ENCODE data around the gene CHST15.
"Not testable (repeated sequence)": the region's sequence is repeated elsewhere in the genome, so short reads cannot be mapped to it uniquely, and the experiment has no call there.

The CHST15 gene

DNA sequence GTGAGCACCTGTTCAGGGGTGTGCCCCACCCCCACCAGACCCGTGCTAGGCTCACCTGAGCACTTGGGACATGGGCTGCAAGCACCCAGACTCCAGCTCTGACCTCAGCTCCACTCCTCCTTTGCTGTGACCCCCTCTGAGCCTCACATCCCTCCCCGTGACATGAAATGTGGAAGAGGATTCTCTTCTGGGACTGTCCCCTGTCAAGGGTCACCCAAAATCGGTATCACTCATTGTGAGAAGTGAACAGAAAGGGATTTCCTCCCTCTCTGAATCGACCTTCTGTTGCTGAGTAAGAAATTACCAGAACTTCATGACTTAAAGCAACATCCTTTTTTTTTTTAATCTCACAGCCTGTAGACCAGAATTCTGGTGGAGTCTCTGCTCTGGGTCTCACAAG, 6.2 kb upstream of the CHST15 start:
- in situ Hi-C loops (cut with MboI; ENCODE audit: low sequenced_read_pairs): no loop called here

DNA sequence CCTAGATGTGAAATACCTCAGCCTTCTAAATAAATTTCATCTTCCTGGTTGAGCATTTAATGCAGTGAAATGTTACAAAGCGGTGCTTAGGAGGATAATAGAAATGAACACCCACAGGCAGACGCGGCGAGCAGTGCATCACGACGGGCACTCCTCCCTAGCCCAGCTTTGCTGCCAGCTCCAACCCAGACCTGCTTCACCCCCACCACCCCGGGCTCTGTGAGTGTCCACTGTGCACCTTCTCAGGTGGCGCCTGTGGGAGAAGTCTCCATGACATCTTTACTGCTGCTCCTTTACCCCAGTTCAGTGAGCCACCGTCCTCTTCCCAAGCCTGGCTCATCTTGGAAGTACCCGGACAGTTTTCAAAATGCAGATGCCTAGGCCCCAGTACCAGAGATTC, 5.2 kb upstream of the CHST15 start:
- in situ Hi-C loops (cut with MboI; ENCODE audit: low sequenced_read_pairs): no loop called here

DNA sequence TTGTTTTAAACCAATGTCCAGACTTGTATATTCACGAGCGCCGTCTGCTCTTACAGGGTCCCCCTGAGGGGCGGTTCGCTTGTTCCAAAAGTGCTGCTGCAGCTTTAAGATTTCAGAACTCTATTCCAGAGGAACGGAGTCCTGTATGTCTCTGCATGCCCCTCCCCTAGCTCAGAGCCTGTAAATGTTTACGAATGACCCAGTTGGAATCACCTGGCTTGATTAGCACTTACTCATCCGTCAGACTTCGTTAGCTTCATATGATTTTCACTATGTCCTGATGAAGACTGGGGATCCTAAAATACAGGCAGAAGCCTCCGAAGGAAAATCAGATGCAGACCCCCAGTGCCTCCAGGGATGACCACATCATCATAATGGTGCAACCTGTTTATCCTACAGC, 4.5 kb upstream of the CHST15 start:
- in situ Hi-C loops (cut with MboI; ENCODE audit: low sequenced_read_pairs): no loop called here

DNA sequence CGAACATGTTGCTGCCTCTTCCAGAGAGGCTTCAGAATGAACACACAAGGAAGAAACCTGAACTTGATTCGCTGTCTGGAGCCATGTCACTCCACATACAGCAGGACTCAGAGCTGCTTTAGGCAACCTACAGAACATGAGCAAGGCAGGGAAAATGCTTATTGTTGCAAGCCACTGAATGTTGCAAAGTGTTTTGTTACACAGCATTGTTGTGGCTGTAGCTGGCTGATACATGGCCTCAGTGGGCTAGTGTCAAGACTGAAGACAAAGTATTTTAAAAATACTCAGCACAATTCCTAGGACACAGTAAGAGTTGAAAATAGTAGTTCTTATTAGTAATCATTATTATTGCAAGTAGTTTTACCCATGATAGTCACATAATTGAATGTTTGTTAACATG, 3.1 kb upstream of the CHST15 start:
- in situ Hi-C loops (cut with MboI; ENCODE audit: low sequenced_read_pairs): no loop called here

- in situ Hi-C loops (cut with MboI; ENCODE audit: low sequenced_read_pairs): not testable (repeated sequence)
Observed at GRCh38 chr10:124095801-124096200, 2.4 kb upstream of the CHST15 start.

- in situ Hi-C loops (cut with MboI; ENCODE audit: low sequenced_read_pairs): no loop called here
Observed at GRCh38 chr10:124095096-124095495, 1.7 kb upstream of the CHST15 start.

DNA sequence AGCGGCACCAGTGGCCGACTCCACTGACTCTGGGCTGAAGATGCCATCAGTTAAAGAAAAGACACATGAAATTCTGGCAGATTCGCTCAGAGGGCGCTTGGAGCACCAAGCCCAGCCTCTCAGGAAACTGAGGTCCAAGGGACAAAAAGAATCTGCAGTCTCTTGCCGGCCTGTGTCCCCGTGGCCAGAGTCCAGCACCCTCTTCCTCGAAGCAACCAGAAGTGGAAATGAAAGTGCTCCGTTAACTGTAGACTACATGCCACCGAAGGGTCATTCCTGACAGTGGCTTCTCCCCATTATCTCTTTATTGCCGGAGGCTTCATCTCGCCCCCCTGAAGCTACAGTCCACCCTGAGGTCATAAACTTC, 1.0 kb upstream of the CHST15 start:
- in situ Hi-C loops (cut with MboI; ENCODE audit: low sequenced_read_pairs): no loop called here

DNA sequence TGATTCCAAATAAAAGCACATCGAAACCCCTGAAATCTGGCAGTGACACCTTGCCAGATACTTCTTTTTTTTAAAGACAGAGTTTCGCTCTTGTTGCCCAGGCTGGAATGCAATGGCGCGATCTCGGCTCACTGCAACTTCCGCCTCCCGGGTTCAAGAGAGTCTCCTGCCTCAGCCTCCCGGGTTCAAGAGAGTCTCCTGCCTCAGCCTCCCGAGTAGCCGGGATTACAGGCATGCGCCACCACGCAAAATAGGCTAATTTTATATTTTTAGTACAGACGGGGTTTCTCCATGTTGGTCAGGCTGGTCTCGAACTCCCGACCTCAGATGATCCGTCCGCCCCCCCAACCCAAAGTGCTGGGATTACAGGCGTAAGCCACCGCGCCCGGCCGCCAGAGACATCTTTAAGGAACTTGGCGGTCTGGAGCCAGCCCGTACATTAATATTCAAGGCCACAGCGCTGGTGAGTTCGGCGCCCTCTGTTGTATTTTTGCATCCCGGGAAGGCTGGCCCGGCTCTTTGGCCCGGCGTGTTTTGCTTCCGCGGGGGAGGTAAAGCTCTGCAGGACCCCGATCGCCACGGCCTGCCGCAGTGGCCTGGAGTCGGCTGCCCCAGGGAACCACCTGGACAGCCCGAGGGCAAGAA, 498 bp upstream of the CHST15 start:
- in situ Hi-C loops (cut with MboI; ENCODE audit: low sequenced_read_pairs): not testable (repeated sequence)

GRCh38 chr10:124092250-124092859, 1.0 kb downstream of the CHST15 start:
- in situ Hi-C loops (cut with MboI; ENCODE audit: low sequenced_read_pairs): no loop called here

GRCh38 chr10:124091646-124092249, 1.6 kb downstream of the CHST15 start:
- in situ Hi-C loops (cut with MboI; ENCODE audit: low sequenced_read_pairs): no loop called here

GRCh38 chr10:124090601-124091209, 2.7 kb downstream of the CHST15 start:
- in situ Hi-C loops (cut with MboI; ENCODE audit: low sequenced_read_pairs): no loop called here

DNA sequence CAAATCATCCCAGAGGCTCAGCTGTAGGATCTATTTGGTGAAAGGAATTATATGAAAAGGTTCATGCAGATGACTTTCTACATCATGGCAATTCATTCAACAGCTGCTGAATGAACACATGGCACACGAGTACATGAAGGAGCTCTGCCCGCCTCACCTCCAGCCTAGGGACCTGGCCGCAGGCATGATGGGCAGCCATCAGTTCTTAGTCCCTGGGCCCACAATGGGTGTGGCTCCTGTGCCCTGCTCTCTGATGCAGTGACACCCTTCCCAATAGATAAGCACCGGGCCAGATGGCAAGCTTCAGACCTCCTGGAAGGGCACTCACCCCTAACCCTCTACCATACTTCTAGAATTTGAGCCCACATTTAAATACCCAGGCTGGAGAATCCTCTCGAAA, 3.5 kb downstream of the CHST15 start:
- in situ Hi-C loops (cut with MboI; ENCODE audit: low sequenced_read_pairs): no loop called here

DNA sequence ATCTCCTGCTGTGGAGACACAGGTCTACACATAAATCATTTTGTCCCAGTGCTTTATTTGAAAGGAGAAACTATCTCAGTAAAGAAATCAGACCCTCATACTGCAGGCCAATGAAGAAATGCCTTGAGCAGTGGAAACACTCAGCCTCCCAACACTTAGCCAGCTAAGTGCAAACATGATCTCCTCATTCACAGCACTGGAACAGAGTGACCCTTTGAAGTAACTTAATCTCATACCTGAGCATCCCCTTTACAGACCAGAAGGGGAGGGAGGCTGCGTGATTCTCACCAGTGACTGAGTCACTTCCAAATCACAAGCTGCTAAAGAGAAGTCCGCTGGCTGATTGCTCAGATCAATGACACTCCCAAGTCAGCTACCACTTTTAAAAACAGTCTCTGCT, 4.5 kb downstream of the CHST15 start:
- in situ Hi-C loops (cut with MboI; ENCODE audit: low sequenced_read_pairs): no loop called here

- in situ Hi-C loops (cut with MboI; ENCODE audit: low sequenced_read_pairs): no loop called here
Observed at GRCh38 chr10:124087672-124088634, 5.4 kb downstream of the CHST15 start.

DNA sequence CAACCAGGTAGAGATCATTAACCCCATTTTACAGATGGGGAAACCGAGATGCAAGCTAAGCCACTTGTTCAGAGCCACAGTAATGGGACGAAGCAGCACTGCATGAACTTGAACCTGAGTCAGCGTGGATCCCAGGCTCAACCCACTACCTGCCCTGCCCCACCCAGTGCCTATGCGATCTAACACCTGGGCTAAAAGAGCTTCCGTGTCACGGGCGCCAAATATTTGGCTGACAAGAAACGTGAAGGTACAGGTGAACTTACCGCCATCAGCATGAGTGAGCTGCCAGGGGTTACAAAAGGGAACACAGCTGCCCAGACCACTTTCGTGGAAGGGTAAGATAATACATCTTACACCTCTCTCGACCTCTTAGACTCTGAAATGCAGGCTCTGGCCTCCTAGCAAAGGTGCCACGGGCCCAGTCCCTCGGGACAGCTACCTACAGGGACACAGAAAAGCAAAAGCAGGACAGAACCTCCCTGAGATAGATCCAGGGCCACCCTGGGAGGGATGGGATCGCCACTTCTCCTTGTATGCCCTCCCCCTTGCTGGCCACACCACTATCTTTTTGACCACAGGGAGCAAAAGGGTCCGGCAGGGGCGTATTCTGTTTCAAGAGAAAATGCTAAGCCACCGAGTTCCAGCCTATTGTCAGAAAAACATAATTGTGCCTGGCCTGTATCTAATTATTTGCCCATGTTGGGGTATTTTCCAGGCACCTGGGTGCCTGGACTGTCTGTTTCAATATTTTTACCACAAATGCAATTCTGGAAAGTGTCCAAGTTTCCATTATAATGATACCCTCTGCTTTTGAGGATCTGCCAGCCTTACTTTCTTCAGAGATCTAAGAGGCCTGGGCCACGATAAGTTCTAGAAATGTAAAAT, 6.4 kb downstream of the CHST15 start:
- in situ Hi-C loops (cut with MboI; ENCODE audit: low sequenced_read_pairs): no loop called here

- in situ Hi-C loops (cut with MboI; ENCODE audit: low sequenced_read_pairs): no loop called here
Observed at GRCh38 chr10:124086097-124086710, 7.2 kb downstream of the CHST15 start.

GRCh38 chr10:124085680-124086079, 7.7 kb downstream of the CHST15 start:
- in situ Hi-C loops (cut with MboI; ENCODE audit: low sequenced_read_pairs): no loop called here

GRCh38 chr10:124084708-124085107, 8.7 kb downstream of the CHST15 start:
- in situ Hi-C loops (cut with MboI; ENCODE audit: low sequenced_read_pairs): no loop called here

DNA sequence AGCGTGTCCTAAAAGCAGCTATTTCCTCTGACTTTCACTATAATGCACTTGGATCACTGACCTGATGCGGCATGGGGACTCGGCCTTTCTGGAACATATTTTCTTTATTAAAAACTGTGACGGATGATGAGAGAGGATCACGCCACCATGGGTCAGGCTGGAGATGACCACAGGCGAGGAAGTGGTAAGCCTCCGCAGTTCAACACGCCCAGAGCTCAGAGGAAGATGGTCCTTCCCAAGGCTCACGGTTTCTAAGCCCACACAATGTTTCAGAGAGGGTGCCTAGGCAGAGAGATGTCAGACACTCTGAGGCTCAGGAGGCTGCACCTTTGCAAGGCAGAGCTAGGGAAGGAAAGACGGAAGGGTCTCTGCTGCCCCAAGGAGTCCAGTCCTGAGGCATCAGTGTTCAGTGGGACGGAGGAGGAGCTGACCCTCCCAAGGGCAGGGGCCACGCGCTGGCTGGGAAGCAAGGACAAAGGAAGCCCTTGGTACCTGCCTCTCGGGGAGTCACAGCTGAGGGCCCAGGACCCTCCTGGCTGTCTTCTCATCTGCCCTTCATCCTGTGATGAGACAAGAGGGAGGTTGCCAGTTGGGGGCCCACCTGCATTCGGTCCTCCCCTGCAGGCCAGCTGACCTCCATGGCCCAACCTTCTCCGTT, 9.5 kb downstream of the CHST15 start:
- in situ Hi-C loops (cut with MboI; ENCODE audit: low sequenced_read_pairs): no loop called here
